CD4-positive, alpha-beta T cell (primary cell): ENCODE data around the gene KCNJ10. TPM values are rescaled to one million over a fixed set of nuclear protein-coding genes. Genes with fewer than 3 reads are reported as not detected.

Source experiments
- ATAC-seq: fragments of 200-7000 bp; cut with Tn5 transposase; one replicate; pipeline ENCODE4 v1.10.0; 2022; ENCODE audit warnings: mild to moderate bottlenecking; ENCODE audit not compliant: poor library complexity
- CTCF ChIA-PET: fragments of 350-600 bp; sonication (Branson Sonifier 250); formaldehyde crosslinking; loops from one replicate; lab custom pipeline; 2021; ENCODE audit warnings: antibody characterized with exemption, inconsistent platforms; lab: Charles Lee
- POLR2A ChIA-PET: fragments of 350-600 bp; sonication (Branson Sonifier 250); formaldehyde crosslinking; loops from one replicate; lab custom pipeline; 2021; ENCODE audit warnings: antibody characterized with exemption, inconsistent platforms; lab: Charles Lee
- DNase-seq, 14 experiments: peaks; one replicate each; pipeline ENCODE4 v3.0.0-alpha.2; 2013 to 2020; ENCODE audit warnings: mixed read lengths in 2 of 14
- H3K27ac ChIP-seq, 2 donors: one replicate each; pipeline versions ENCODE4 v1.5.1 to v1.7.0; 2013; ENCODE audit warnings: low read length in 2 of 2, low read depth in 1 of 2, mild to moderate bottlenecking in 1 of 2
- H3K27me3 ChIP-seq, 2 experiments: 1 replicate in 1 of 2; 2 replicates in 1 of 2; pipeline versions ENCODE4 v1.6.1 to v1.7.0; 2013; ENCODE audit warnings: low read length in 2 of 2, control low read depth in 1 of 2, mild to moderate bottlenecking in 1 of 2, moderate library complexity in 1 of 2; ENCODE audit not compliant: insufficient read depth in 2 of 2, control insufficient read depth in 1 of 2
- H3K36me3 ChIP-seq: one replicate; pipeline ENCODE4 v1.6.1; 2013; ENCODE audit warnings: low read length, control low read depth; ENCODE audit not compliant: insufficient read depth
- H3K4me1 ChIP-seq: one replicate; pipeline ENCODE4 v1.6.1; 2013; ENCODE audit warnings: low read length, control low read depth; ENCODE audit not compliant: insufficient read depth
- H3K4me3 ChIP-seq: one replicate; pipeline ENCODE4 v1.5.1; 2013; ENCODE audit warnings: mild to moderate bottlenecking, low read length, moderate library complexity
- H3K9me3 ChIP-seq, 2 experiments: 1 replicate in 1 of 2; 2 replicates in 1 of 2; pipeline versions ENCODE4 v1.6.1 to v1.7.0; 2013; ENCODE audit warnings: low read length in 2 of 2, mild to moderate bottlenecking in 2 of 2, control low read depth in 1 of 2, moderate library complexity in 1 of 2; ENCODE audit not compliant: control insufficient read depth in 1 of 2, insufficient read depth in 1 of 2
- H3K27ac Mint-ChIP-seq: one replicate; pipeline ENCODE4 v1.8.0; 2020; ENCODE audit warnings: mixed read lengths
- H3K27me3 Mint-ChIP-seq: one replicate; pipeline ENCODE4 v1.8.0; 2021; ENCODE audit warnings: mixed read lengths
- H3K36me3 Mint-ChIP-seq: one replicate; pipeline ENCODE4 v1.8.0; 2021; ENCODE audit warnings: low read depth, mixed read lengths
- H3K4me1 Mint-ChIP-seq: one replicate; pipeline ENCODE4 v1.8.0; 2021; ENCODE audit warnings: low read depth, mixed read lengths
- H3K4me3 Mint-ChIP-seq: one replicate; pipeline ENCODE4 v1.8.0; 2020; ENCODE audit warnings: mild to moderate bottlenecking, mixed read lengths
- H3K9me3 Mint-ChIP-seq: one replicate; pipeline ENCODE4 v1.8.0; 2020; ENCODE audit warnings: mixed read lengths
- intact Hi-C, 2 experiments: fragments of 100-400 bp; cut with DNase I in 1 of 2; cut with micrococcal nuclease in 1 of 2; formaldehyde crosslinking; loops; one replicate each; pipeline versions ENCODE4 v1.15.1 to v1.9.0; 2023 to 2025; cut with DNase I, micrococcal nuclease
- total RNA-seq, 174 experiments: library from RNA in 2 of 174; stranded (reverse) in 2 of 174; gene quantifications; one replicate each; pipeline ENCODE4 v1.2.3 and lab custom pipeline; 2021 to 2026
- TF ChIP-seq, protein P1 (sequence below): fragments of 200-600 bp; IDR thresholded peaks from one replicate; pipeline ENCODE4 v1.8.0; 2022; ENCODE audit warnings: antibody characterized with exemption, mild to moderate bottlenecking

Gene KCNJ10
- total RNA-seq, 2 experiments from 2014 or later, result not detected

GRCh38 chr1:160109686-160110085, 39.7 kb upstream of the KCNJ10 start:
- ATAC-seq (no peak), DNase-seq (no peak)
- no peaks in the 10 kb centered on the region for H3K36me3 ChIP-seq
- H3K27ac ChIP-seq, result no peak overlapping the region
- intact Hi-C loops, result loop anchor here in 1 of 2 experiments (10.0 kb wide), 1 partner anchor 265 kb away; no protein-coding TSS in a partner anchor
- Mint-ChIP-seq H3K36me3 (no peaks in the 10 kb centered on the region), H3K9me3 (no peaks in the 10 kb centered on the region), H3K27ac (no peak overlapping the region), H3K27me3 (peaks cover 8% of the 10 kb centered on the region), H3K4me3 (no peak overlapping the region), H3K4me1 (no peaks in the 10 kb centered on the region)
- POLR2A ChIA-PET, result no interaction called here
- peaks cover 0 to 5% of the 10 kb centered on the region in 2 experiments for H3K27me3 ChIP-seq
- TF ChIP-seq, protein P1, sequence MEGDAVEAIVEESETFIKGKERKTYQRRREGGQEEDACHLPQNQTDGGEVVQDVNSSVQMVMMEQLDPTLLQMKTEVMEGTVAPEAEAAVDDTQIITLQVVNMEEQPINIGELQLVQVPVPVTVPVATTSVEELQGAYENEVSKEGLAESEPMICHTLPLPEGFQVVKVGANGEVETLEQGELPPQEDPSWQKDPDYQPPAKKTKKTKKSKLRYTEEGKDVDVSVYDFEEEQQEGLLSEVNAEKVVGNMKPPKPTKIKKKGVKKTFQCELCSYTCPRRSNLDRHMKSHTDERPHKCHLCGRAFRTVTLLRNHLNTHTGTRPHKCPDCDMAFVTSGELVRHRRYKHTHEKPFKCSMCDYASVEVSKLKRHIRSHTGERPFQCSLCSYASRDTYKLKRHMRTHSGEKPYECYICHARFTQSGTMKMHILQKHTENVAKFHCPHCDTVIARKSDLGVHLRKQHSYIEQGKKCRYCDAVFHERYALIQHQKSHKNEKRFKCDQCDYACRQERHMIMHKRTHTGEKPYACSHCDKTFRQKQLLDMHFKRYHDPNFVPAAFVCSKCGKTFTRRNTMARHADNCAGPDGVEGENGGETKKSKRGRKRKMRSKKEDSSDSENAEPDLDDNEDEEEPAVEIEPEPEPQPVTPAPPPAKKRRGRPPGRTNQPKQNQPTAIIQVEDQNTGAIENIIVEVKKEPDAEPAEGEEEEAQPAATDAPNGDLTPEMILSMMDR, result no peak
- no peak overlapping the region for H3K4me3 ChIP-seq
- CTCF ChIA-PET, result interaction anchor here (1.4 to 2.0 kb wide), 2 partner anchors 24 to 142 kb away, joined by 5 to 8 read pairs; no protein-coding TSS in a partner anchor
- no peaks in the 10 kb centered on the region for H3K9me3 ChIP-seq
- no peaks in the 10 kb centered on the region for H3K4me1 ChIP-seq

DNA sequence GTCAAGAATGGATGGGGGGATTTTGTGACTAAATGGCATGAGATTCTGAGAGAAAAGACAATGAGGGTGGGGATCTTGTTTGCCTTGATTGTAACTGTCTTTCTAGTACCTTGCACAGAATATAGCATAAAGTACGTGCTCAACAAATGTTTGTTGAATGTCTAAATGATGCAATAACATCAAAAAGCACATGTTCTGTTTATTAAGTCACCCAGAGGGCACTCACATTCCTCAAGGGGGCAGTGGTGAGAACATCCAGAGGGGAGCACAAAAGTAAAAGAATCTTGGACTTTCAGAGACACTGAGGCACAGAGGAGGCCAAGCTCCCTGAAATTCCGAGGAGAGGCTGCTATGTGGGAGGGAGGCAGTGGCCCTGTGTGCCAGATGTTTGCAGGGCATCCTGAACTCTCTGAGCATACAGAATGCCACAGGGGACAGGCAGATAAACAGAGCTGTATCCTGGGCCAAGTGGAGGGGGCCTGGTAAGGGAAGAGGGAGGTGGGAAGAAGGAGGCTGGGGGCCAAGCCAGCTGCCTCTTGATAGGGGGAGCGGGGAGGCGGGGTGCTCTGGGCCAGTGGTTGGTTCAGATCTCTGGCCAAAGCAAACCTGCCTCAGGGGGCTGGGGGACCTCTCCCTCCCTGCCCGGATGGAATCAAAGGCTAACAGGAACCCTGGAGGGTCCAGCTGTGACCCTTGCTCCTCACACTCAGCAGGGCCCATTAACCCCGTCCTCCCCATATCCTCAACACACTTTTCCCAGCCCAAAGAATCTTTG, 39.1 kb upstream of the KCNJ10 start:
- Mint-ChIP-seq H3K27me3 (peaks cover 5% of the 10 kb centered on the region), H3K9me3 (no peaks in the 10 kb centered on the region), H3K4me1 (no peaks in the 10 kb centered on the region), H3K27ac (no peak overlapping the region), H3K36me3 (no peaks in the 10 kb centered on the region), H3K4me3 (no peak overlapping the region)
- Histone ChIP-seq H3K4me3 (no peak overlapping the region), H3K27me3 (peaks cover 0 to 5% of the 10 kb centered on the region in 2 experiments), H3K27ac (no peak overlapping the region), H3K4me1 (no peaks in the 10 kb centered on the region), H3K9me3 (no peaks in the 10 kb centered on the region), H3K36me3 (no peaks in the 10 kb centered on the region)
- ChIA-PET CTCF (interaction anchor here (1.4 to 2.0 kb wide), 2 partner anchors 23 to 143 kb away, joined by 5 to 8 read pairs; no protein-coding TSS in a partner anchor), POLR2A (no interaction called here)
- ATAC-seq (peak; percentile 44), DNase-seq (peak in 6 of 14 experiments; percentile 24 to 68 (median 41))
- TF ChIP-seq, protein P1, result peak; percentile 27
- intact Hi-C loops, result loop anchor here in 1 of 2 experiments (10.0 kb wide), 1 partner anchor 266 kb away; no protein-coding TSS in a partner anchor

DNA sequence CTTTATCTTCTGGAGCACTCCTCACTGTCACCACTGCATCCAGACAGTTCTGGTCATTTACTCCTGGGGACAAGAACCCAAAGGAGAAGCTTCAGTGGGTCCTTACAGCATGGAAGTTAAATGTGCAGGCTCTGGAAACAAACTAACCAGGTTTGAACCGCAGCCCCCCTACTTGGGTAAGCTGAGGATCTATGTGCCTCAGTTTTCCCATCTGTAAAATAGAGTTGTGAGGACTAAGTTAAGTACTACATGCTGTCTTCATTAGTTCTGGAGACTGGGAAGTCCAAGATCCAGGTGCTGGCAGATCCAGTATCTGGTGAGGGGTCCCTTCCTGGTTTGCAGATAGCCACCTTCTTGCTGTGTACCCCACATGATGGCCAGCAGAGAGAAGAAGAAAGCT, 37.6 kb upstream of the KCNJ10 start:
- ATAC-seq, result no peak
- Mint-ChIP-seq H3K27me3 (peaks cover 5% of the 10 kb centered on the region), H3K27ac (no peak overlapping the region), H3K36me3 (no peaks in the 10 kb centered on the region), H3K9me3 (no peaks in the 10 kb centered on the region), H3K4me1 (peaks cover 6% of the 10 kb centered on the region), H3K4me3 (no peak overlapping the region)
- TF ChIP-seq, protein P1, result no peak
- no peaks in the 10 kb centered on the region for H3K36me3 ChIP-seq
- peaks cover 0 to 3% of the 10 kb centered on the region in 2 experiments for H3K27me3 ChIP-seq
- ChIA-PET CTCF (interaction anchor here (2.0 kb wide), 1 partner anchor 22 kb away, joined by 8 read pairs; no protein-coding TSS in a partner anchor), POLR2A (no interaction called here)
- no peak overlapping the region for H3K4me3 ChIP-seq
- H3K9me3 ChIP-seq, result no peaks in the 10 kb centered on the region
- no peaks in the 10 kb centered on the region for H3K4me1 ChIP-seq
- no peak overlapping the region for H3K27ac ChIP-seq
- DNase-seq, result no peak
- intact Hi-C loops, result loop anchor here in 1 of 2 experiments (10.0 kb wide), 1 partner anchor 267 kb away; no protein-coding TSS in a partner anchor
